Measurements from ENCODE around the gene KIF5B.
"Not testable (repeated sequence)": the region's sequence is repeated elsewhere in the genome, so short reads cannot be mapped to it uniquely, and the experiment has no call there.

Gene KIF5B

GRCh38 chr10:32059472-32059871, 3.2 kb upstream of the KIF5B start:
- no peak for DNase-seq (ENCODE audit: low read depth)

- no peak for DNase-seq (ENCODE audit: low read depth)
Measured at GRCh38 chr10:32057036-32057372, 779 bp upstream of the KIF5B start.

GRCh38 chr10:32055478-32056135, 618 bp downstream of the KIF5B start:
- peak; percentile 67 for DNase-seq (ENCODE audit: low read depth)

GRCh38 chr10:32054094-32054493, 2.1 kb downstream of the KIF5B start:
- peak; percentile 66 for DNase-seq (ENCODE audit: low read depth)

DNA sequence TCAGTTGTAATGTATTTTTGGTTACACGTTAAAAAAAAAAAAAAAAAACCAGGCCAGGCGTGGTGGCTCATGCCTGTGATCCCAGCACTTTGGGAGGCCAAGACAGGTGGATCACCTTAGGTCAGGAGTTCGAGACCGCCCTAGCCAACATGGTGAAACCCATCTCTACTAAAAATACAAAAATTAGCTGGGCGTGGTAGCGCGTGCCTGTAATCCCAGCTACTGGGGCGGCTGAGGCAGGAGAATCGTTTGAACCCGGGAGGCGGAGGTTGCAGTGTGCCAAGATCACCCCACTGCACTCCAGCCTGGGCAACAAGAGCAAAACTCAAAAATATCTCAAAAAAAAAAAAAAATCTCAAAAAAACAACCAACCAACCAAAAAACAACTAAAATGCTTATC, 2.8 kb downstream of the KIF5B start:
- not testable (repeated sequence) for DNase-seq (ENCODE audit: low read depth)

GRCh38 chr10:32051926-32052325, 4.3 kb downstream of the KIF5B start:
- no peak for DNase-seq (ENCODE audit: low read depth)

GRCh38 chr10:32050177-32050576, 6.0 kb downstream of the KIF5B start:
- no peak for DNase-seq (ENCODE audit: low read depth)

DNA sequence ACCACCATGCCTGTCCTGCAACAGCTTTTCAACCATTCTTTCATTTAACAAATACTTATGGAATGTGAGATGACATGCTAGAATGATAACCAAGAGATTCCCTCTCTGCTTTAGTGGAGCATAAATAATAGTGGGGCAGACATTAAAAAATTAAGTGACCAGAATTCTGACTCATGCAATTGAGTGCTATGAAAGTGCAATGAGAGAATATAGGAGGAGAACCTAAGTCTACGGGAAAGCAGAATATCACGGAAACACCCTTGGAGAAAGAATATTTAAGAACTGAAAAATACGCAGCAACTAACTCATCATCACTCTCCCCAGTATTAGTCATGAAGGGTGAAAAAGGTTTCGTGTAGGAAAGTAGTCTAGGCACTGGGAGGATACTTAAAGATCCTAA, 7.1 kb downstream of the KIF5B start:
- peak; percentile 74 for DNase-seq (ENCODE audit: low read depth)

DNA sequence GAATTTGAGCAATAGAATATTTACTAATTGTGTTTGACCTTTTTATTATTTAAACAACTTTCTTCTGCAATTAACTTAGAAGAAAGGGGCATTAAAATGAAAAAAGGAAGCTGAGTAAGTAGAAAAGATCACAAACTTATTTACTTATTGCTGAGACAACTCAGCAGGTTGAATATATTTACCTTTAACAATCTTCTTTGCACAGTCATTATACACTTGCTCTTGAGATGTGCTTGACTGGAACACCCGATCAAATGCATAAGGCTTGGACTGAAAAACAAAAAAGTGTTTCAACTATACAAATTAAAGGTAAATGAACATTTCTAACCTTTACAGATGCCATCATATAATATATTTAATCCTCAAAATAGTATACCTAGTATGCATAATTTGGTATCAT, 7.9 kb downstream of the KIF5B start:
- DNase-seq (ENCODE audit: low read depth): no peak

DNA sequence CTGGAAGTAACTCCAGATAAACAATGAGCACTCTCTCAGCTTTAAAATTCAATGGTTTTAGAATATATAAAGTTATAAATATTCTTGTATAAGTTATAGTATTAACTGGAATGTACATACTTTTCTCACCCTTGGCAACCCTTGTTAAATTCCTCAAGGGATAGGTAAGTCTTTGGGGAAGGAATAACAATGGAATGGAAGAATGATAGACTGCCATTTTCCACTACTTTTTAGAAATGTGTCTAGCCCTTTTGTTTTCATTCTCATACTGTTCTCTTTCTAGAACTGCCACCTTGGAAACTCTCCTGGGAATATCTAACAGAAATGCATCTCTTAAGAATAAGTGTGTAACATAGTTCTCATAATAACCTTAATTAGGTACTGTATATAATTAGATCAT, 8.3 kb downstream of the KIF5B start:
- DNase-seq (ENCODE audit: low read depth): no peak

- no peak for DNase-seq (ENCODE audit: low read depth)
Measured at GRCh38 chr10:32046151-32046550, 10.1 kb downstream of the KIF5B start.

DNA sequence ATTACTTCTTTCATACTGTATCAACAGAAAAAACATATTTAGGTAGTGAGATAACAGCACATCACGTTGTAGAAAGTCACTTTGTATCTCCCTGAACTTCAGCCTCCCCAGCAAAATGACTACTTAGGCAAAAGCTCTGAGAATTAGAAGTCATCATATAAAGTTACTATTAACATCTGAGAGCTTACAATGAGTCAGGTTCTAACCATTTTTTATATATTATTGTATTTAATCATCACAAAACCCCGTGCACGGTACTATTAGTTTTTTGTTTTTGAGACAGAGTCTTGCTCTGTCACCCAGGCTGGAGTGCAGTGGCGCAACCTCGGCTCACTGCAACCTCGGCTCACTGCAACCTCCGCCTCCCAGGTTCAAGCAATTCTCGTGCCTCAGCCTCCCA, 13.5 kb downstream of the KIF5B start:
- peak; percentile 86 for DNase-seq (ENCODE audit: low read depth)

GRCh38 chr10:32041290-32042028, 14.8 kb downstream of the KIF5B start:
- DNase-seq (ENCODE audit: low read depth): no peak

DNA sequence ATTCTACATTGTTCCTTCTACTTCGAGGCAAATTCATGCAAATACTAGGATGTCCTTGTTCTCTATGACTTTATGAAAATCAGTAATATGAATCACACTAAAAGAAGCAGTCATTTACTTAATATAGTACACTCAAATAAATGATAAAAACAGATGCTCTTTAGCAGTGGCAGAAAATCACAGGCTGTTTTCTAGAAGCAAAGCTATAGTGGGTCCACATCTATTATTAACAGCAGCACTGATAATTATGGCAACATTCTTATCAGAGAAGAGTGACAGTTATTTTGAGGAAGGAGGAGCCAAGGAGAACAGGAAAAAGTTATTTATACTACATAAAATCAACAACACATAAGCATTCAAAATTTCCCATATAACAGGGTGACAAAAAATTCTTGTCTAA, 16.5 kb downstream of the KIF5B start:
- DNase-seq (ENCODE audit: low read depth): no peak

GRCh38 chr10:32038777-32039176, 17.4 kb downstream of the KIF5B start:
- no peak for DNase-seq (ENCODE audit: low read depth)

DNA sequence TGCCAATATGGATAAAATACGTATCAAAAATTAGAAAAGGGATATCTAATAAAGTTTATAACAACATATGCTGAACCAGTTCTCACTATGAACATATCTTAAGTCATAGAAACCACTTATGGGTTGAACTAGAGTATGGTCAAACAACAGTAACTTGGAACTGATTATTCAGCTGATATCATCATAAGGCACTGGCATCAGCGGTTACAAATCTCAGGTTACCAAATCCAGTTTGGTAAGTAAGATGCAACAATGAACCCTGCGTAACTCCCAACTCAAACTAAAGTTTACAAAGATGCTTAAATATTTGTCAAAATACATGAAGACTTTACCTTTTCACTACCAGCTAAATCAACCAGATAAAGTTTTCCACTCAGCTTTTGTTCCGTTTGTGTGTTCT, 19.3 kb downstream of the KIF5B start:
- no peak for DNase-seq (ENCODE audit: low read depth)

DNA sequence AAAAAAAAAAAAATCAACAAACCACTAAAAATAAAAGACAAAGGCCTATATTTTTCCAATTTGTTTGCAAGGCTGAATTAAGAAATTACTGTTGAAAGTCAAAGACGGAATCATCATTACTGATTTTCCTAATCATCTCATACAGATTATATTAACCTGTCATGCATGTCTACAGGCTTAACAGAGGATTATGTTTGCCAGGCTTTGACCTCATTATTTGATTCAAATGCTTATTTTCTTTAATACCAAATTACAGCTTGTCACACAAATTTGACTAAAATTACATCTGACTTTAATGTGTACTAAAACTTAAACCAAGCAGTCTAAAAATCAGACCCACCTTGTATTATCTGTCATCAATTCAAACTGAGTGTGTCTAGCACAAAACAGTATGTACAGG, 21.2 kb downstream of the KIF5B start:
- DNase-seq (ENCODE audit: low read depth): no peak

GRCh38 chr10:32033171-32033570, 23.1 kb downstream of the KIF5B start:
- no peak for DNase-seq (ENCODE audit: low read depth)

DNA sequence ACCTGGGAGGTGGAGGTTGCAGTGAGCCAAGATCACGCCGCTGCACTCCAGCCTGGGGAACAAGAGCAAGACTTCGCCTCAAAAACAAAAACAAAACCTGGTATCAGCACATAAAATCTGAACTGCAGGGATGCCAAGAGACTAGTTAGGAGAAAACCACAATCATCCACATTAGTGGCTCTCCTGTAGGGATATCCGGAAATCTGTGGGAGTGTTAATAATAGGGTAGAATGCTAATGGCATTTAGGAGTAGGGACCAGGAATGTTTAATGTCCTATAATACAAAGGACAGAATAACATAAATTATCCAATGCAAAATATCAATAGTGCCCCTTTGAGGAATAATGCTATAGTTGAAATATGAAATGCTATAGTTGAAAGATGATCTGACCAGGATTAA, 24.3 kb downstream of the KIF5B start:
- DNase-seq (ENCODE audit: low read depth): no peak

GRCh38 chr10:32031424-32031823, 24.8 kb downstream of the KIF5B start:
- no peak for DNase-seq (ENCODE audit: low read depth)

- DNase-seq (ENCODE audit: low read depth): no peak
Measured at GRCh38 chr10:32028710-32029109, 27.5 kb downstream of the KIF5B start.

DNA sequence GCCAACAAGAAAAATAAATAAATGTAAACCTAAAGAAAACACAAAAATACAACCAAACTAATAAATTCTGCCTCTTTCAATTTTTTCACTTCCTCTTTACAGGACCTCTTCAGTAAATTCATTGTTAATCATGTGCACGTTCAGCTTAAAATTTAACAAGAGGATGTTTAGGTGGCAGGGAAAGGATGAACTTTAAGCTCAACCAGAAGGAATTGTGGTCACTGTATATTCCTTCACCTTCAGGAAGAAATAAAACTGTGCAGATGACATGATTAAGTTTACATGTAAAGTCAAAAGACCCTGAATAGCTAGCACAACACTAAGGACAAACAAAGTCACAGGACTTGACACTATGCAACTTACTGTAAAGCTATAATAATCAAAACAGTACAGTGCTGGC, 33.0 kb downstream of the KIF5B start:
- no peak for DNase-seq (ENCODE audit: low read depth)

- no peak for DNase-seq (ENCODE audit: low read depth)
Measured at GRCh38 chr10:32017044-32017443, 39.2 kb downstream of the KIF5B start.

GRCh38 chr10:32015386-32015785, 40.8 kb downstream of the KIF5B start:
- DNase-seq (ENCODE audit: low read depth): no peak

All from ELR (cell line).